Hippocampal formation (tissue), 2 donors: ENCODE data around the gene DNAJC9.
"Not testable (repeated sequence)": the region's sequence is repeated elsewhere in the genome, so short reads cannot be mapped to it uniquely, and the experiment has no call there.

ENCODE experiments used
- DNase-seq, 2 donors: peaks; one replicate each; lab custom pipeline; 2025; lab: John Stamatoyannopoulos, UW

DNAJC9 gene

GRCh38 chr10:73246646-73247508 lies at the start of gene DNAJC9:
TSS of gene DNAJC9 (minus strand) at chr10:73247255. CDS start at chr10:73247189, 66 bp downstream.
- peak; percentile 59 to 89 for DNase-seq

GRCh38 chr10:73293461-73293860 lies 46.4 kb upstream of the DNAJC9 start:
- no peak for DNase-seq

- DNase-seq: no peak
Observed at GRCh38 chr10:73289958-73290357, 42.9 kb upstream of the DNAJC9 start.

- no peak for DNase-seq
Observed at GRCh38 chr10:73287441-73287840, 40.4 kb upstream of the DNAJC9 start.

- DNase-seq: no peak
Observed at GRCh38 chr10:73281097-73281496, 34.0 kb upstream of the DNAJC9 start.

- no peak for DNase-seq
Observed at GRCh38 chr10:73264423-73264822, 17.4 kb upstream of the DNAJC9 start.

- DNase-seq: peak in 1 of 2 donors; percentile 5
Observed at GRCh38 chr10:73263693-73264347, 16.8 kb upstream of the DNAJC9 start.

GRCh38 chr10:73262880-73263555 lies 16.0 kb upstream of the DNAJC9 start:
- DNase-seq: no peak

- no peak for DNase-seq
Observed at GRCh38 chr10:73262105-73262730, 15.2 kb upstream of the DNAJC9 start.

- DNase-seq: no peak
Observed at GRCh38 chr10:73261362-73261995, 14.4 kb upstream of the DNAJC9 start.

- not testable (repeated sequence) for DNase-seq
Observed at GRCh38 chr10:73258612-73259011, 11.6 kb upstream of the DNAJC9 start.

- no peak for DNase-seq
Observed at GRCh38 chr10:73253225-73253555, 6.1 kb upstream of the DNAJC9 start.

GRCh38 chr10:73252445-73253224 lies 5.6 kb upstream of the DNAJC9 start, which contains the start of gene MRPS16:
TSS of gene MRPS16 (minus strand) at chr10:73252644. CDS start at chr10:73252482, 162 bp downstream.
- DNase-seq: peak; percentile 95 to 97

GRCh38 chr10:73251683-73252444 lies 4.8 kb upstream of the DNAJC9 start:
- DNase-seq: no peak

- DNase-seq: no peak
Observed at GRCh38 chr10:73248259-73248724, 1.2 kb upstream of the DNAJC9 start.

- DNase-seq: no peak
Observed at GRCh38 chr10:73247509-73248258, 629 bp upstream of the DNAJC9 start.

- no peak for DNase-seq
Observed at GRCh38 chr10:73246322-73246645, 771 bp downstream of the DNAJC9 start.

GRCh38 chr10:73244866-73245477 lies 2.1 kb downstream of the DNAJC9 start:
- DNase-seq: no peak

GRCh38 chr10:73239908-73240307 lies 7.1 kb downstream of the DNAJC9 start:
- no peak for DNase-seq
